Uterus (tissue), 2 donors: ENCODE measurements around the gene GOLGA6A.

ENCODE experiments used
- CTCF ChIP-seq, 4 experiments: fragments of 200-600 bp in 2 of 4; fragments of 450-650 bp in 2 of 4; sonication (generic) in 2 of 4; IDR thresholded peaks; one replicate each; pipeline ENCODE4 v1.5.1; 2016 to 2019; ENCODE audit warnings: antibody characterized with exemption in 4 of 4, mild to moderate bottlenecking in 2 of 4, moderate library complexity in 1 of 4
- POLR2A ChIP-seq, 2 donors: fragments of 450-650 bp; IDR thresholded peaks; one replicate each; pipeline ENCODE4 v1.6.1; 2016; ENCODE audit warnings: antibody characterized with exemption in 2 of 2, mild to moderate bottlenecking in 1 of 2, moderate library complexity in 1 of 2

- peak in 1 of 4 experiments; percentile 5 for TF ChIP-seq CTCF (IDR thresholded peaks at IDR 0.05)
- TF ChIP-seq POLR2A (IDR thresholded peaks at IDR 0.05): no peak
Observed at GRCh38 chr15:74050556-74051234, 31.7 kb downstream of the GOLGA6A start.
